Ureter (tissue), 1 donor: Measurements from ENCODE around the gene OR10G3. TPM values are rescaled to one million over a fixed set of nuclear protein-coding genes. Genes with fewer than 3 reads are reported as not detected.
"Not testable (repeated sequence)": the region's sequence is repeated elsewhere in the genome, so short reads cannot be mapped to it uniquely, and the experiment has no call there.

Experiments
- DNase-seq: peaks from one replicate; pipeline ENCODE4 v3.0.0-alpha.2; 2020; ENCODE audit warnings: low spot score
- total RNA-seq: library from RNA; stranded (reverse); gene quantifications from one replicate; pipeline ENCODE4 v1.2.4, GENCODE V29; 2023
- donor health status: DM: yes; HTN: yes; CAD: no.

OR10G3 gene, protein sequence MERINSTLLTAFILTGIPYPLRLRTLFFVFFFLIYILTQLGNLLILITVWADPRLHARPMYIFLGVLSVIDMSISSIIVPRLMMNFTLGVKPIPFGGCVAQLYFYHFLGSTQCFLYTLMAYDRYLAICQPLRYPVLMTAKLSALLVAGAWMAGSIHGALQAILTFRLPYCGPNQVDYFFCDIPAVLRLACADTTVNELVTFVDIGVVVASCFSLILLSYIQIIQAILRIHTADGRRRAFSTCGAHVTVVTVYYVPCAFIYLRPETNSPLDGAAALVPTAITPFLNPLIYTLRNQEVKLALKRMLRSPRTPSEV
- not detected for total RNA-seq

DNA sequence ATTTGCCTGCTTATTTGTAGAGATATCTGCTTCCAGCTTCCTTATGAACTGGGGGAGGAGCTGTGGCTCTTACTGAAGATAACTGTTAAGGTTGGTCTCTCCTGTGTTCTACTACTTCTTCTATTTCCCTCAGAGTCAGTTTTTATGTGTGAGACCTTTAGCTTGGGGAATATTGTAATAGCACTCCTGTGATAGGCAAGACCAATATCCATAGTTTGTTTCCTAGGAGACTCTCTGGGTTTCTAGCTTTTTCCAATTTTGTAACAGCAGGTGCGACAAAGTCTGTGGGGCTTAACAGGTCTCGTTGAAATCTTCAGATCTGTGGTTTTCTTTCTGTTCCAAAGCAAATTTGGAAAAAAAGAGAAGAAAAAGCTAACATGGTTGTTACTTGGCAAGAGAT is at the start of gene OR10G3:
TSS of gene OR10G3 (minus strand) at position 101 of the 400 bp plus-strand sequence. CDS start 9,332 bp downstream, outside the sequence.
- DNase-seq: no peak

GRCh38 chr14:21626491-21627230 is 46.8 kb upstream of the OR10G3 start:
- no peak for DNase-seq

DNA sequence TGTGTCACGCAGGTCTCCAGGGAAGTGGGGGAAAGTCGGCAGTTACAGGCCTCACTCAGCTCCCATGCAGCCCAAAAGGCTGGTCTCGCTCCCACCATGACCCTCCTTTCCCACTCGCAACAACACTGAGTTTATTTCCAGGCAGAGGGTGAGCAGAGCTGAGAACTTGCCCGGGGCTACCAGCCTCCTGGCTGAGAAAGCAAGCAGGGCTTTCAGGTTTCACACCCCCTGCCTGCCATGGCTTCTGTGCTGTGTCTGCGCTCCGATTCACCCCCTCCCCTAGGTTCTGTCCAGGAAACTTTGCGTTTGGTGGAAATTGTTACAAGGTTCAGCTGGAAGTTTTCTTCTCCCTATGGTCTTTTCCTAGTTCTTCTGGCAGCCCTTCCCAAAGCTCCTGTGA is 37.7 kb upstream of the OR10G3 start:
- DNase-seq: no peak

GRCh38 chr14:21614240-21614639 is 34.4 kb upstream of the OR10G3 start:
- no peak for DNase-seq

GRCh38 chr14:21612324-21612723 is 32.4 kb upstream of the OR10G3 start:
- DNase-seq: no peak

DNA sequence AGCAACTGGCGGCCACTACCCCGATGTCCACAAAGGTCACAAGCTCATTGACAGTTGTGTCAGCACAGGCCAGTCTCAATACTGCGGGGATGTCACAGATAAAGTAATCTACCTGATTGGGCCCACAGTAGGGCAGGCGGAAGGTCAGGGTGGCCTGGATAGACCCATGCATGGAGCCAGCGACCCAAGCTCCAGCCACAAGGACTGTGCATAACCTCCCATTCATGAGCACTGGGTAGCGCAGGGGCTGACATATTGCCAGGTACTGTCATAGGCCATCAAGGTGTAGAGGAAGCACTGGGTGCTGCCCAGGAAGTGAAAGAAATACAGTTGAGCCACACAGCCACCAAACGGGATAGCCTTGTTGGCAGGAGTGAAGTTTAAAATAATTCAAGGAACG is 22.3 kb upstream of the OR10G3 start:
- DNase-seq: not testable (repeated sequence)

GRCh38 chr14:21589317-21589716 is 9.4 kb upstream of the OR10G3 start:
- no peak for DNase-seq

DNA sequence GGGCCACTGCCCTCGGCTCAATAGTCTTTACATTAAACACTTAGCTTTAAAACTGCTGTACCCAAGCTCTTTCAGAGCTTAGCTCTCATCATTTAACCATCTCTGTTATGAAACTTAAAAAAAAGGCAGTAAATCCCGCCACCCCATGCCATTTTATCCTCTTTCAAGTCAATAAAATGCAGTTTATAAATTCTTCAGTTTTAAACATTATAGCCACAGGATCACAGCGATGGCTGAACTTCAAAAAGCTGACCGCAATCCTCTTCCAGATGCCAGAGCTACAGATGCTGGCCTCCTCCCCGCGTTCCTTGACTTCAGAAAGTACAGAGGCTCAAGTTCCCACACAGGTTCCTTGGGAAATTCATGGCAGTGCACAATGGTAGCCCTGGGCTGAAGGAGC is 4.2 kb downstream of the OR10G3 start:
- no peak for DNase-seq

DNA sequence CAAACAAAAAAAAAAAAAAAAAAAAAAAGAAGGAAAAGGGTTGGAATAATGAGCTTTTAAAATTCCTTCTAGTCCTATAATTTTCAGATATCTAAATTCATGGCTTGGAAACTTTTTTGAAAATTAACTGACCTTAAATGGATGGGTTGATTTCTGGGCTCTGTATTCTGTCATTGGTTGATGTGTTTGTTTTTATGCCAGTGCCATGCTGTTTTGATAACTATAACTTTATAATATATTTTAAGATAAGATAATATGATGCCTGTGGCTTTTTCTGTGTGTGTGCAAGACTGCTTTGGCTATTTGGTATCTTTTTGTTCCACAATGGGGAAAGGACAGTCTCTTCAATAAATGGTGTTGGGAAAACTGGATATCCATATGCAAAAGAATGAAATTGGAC is 7.3 kb downstream of the OR10G3 start:
- DNase-seq: no peak

DNA sequence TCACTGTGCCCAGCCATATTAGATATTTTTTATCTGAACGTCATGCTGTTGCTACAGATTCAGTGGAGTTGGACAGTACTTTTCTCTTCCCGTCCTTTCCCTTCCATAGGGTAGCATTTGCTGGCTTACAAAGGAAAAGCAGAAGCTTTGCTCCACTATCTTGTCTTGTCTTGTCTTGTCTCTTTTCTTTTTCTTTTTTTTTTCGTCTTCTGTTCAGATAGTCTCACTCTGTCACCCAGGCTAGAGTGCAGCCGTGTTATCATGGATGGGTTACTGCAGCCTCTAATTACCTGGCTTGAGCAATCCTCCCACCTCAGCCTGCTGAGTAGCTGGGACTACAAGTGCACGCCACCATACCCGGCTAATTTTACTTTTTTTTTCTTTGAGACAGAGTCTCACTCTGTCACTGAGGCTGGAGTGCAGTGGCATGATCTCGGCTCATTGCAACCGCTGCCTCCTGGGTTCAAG is 21.1 kb downstream of the OR10G3 start:
- DNase-seq: no peak

DNA sequence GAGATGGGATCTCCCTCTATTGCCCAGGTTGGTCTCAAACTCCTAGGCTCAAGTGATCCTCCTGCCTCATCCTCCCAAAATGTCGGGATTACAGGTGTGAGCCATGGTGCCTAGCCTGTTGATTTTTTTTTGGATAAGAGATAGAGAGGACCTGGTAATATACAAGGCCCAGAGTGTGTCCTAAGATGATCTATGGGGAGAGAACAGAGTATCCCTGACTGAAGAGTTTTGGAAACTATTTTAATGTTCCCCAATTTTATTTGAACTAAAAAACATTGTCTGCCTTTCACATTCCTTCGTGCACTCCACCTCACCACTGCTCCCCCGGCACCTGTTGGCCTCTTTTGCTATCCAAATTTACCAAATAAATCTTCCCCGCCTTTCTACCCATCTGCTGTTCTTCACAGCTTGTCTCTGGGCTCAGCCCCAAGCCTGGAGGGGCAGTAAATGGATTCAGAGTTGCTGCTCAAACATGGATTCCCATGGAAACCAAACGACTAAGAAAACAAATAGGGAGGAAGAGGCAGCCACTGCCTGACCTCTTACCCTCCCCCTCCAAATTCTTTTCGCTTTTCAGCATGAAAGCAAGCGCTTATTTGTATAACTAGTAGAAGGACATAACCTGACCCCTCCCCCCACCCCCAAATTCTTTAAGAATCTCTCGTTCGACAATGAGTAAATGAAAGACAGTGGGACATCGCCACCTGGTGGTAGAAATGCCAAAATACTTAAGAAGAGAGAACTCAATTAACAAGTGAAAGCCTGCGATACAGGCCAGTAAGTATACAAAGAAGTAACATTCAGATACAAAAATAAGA is 22.6 kb downstream of the OR10G3 start:
- peak; percentile 84 for DNase-seq

DNA sequence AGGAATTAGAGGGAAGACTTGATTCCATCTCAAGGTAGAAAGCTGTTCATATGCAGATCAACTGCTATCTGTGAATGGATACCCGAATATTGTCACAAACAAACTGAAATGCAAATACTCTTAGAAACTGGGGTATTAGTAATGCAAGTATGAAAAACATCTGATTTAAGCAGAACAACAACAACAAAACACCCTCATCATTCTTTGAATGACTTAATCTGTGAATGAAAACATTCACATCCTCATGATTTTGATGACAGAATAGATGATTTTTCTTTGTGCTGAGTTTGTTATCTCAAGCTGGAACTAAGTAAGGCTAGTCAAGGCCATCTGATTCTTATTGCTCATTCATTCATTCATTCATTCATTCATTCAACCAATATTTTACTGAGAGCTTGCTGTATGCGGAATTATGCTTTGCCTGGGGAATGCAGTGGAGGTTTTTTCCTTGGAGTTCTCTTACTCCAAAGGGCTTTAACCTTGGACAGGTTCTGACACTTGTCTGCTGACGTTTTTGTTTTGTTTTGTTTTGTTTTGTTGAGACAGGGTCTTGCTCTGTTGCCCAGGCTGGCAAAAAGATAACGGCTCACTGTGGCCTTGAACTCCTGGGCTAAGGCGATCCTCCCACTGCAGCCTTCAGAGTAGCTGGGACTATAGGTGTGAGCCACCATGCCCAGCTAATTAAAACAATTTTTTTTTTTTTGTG is 23.3 kb downstream of the OR10G3 start:
- no peak for DNase-seq

GRCh38 chr14:21553266-21553665 is 26.6 kb downstream of the OR10G3 start:
- DNase-seq: no peak

GRCh38 chr14:21544588-21544987 is 35.3 kb downstream of the OR10G3 start:
- not testable (repeated sequence) for DNase-seq

- no peak for DNase-seq
Measured at GRCh38 chr14:21543963-21544362, 35.9 kb downstream of the OR10G3 start.

GRCh38 chr14:21543521-21543960 is 36.3 kb downstream of the OR10G3 start:
- DNase-seq: no peak

GRCh38 chr14:21541413-21542074 is 38.3 kb downstream of the OR10G3 start:
- DNase-seq: no peak

GRCh38 chr14:21539189-21539940 is 40.5 kb downstream of the OR10G3 start:
- DNase-seq: no peak

DNA sequence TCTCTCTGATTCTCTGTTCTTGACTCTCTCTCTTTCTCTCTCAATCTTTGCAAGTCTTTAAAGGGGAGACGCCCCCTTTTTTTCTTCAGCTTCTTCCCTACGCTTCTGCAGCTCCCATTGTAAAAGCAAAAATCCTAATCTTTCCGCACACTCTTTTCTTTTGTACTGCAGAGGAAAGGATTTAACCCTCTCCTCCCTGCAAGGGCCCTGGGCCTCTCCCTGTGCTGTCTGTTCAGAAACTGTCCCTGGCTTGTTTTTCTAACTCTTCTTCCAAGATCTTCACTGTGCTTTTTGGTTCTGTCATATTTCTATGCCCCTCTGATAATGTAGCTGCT is 42.8 kb downstream of the OR10G3 start:
- no peak for DNase-seq

GRCh38 chr14:21536418-21537089 is 43.3 kb downstream of the OR10G3 start:
- DNase-seq: no peak
